H1 (cell line): Measurements from ENCODE around the gene ABHD6. TPM values are rescaled to one million over a fixed set of nuclear protein-coding genes. Genes with fewer than 3 reads are reported as not detected.

Experiments
- CTCF ChIA-PET: fragments of 300-600 bp; sonication (Branson Sonifier 250); formaldehyde crosslinking; loops from one replicate; lab custom pipeline; 2021; ENCODE audit not compliant: partially characterized antibody; lab: Charles Lee
- POLR2A ChIA-PET: fragments of 300-600 bp; sonication (Branson Sonifier 250); formaldehyde crosslinking; loops from one replicate; lab custom pipeline; 2021; ENCODE audit warnings: inconsistent platforms; ENCODE audit not compliant: partially characterized antibody; lab: Charles Lee
- DNase-seq, 2 experiments: peaks; one replicate each; pipeline versions ENCODE4 v3.0.0 to v3.0.0-alpha.2; 2010 to 2022; ENCODE audit warnings: low spot score in 2 of 2, low read depth in 1 of 2, mixed read lengths in 1 of 2
- FAIRE-seq: peaks from 2 replicates; lab custom pipeline; 2011; peaks lifted over from hg19 to GRCh38; lab: Jason Lieb, UNC
- H2AFZ ChIP-seq: 2 replicates; pipeline ENCODE4 v1.8.1; 2012; ENCODE audit warnings: low read length, inconsistent platforms
- H2AK5ac ChIP-seq: 2 replicates; pipeline ENCODE4 v1.6.1; 2013; ENCODE audit warnings: low read depth, low read length
- H2BK120ac ChIP-seq: replicated peaks from 2 replicates; pipeline ENCODE3; 2013; ENCODE audit warnings: low read depth, low read length, inconsistent platforms
- H2BK12ac ChIP-seq: 2 replicates; pipeline ENCODE4 v1.6.1; 2013; ENCODE audit warnings: low read depth, low read length
- H2BK15ac ChIP-seq: 2 replicates; pipeline ENCODE4 v1.6.1; 2013; ENCODE audit warnings: low read length
- H2BK20ac ChIP-seq: 2 replicates; pipeline ENCODE4 v1.6.1; 2013; ENCODE audit warnings: low read length
- H2BK5ac ChIP-seq: 2 replicates; pipeline ENCODE4 v1.6.1; 2013; ENCODE audit warnings: low read depth, low read length
- H3K14ac ChIP-seq: 2 replicates; pipeline ENCODE4 v1.6.1; 2013; ENCODE audit warnings: inconsistent platforms; ENCODE audit not compliant: insufficient read length
- H3K18ac ChIP-seq: 2 replicates; pipeline ENCODE4 v1.6.1; 2013; ENCODE audit warnings: low read length; ENCODE audit errors: extremely low read depth
- H3K23ac ChIP-seq: 2 replicates; pipeline ENCODE4 v1.6.1; 2013; ENCODE audit warnings: inconsistent platforms; ENCODE audit not compliant: insufficient read length
- H3K23me2 ChIP-seq: 2 replicates; pipeline ENCODE4 v1.6.1; 2013; ENCODE audit warnings: low read depth, low read length
- H3K27ac ChIP-seq: 2 replicates; pipeline ENCODE4 v1.6.1; 2011; ENCODE audit warnings: low read depth, low read length, inconsistent platforms
- H3K27me3 ChIP-seq, 4 experiments: replicated peaks in 1 of 4; 1 replicate in 1 of 4; 2 replicates in 3 of 4; pipeline versions ENCODE4 v1.6.1 to v1.8.1; 2011 to 2013; ENCODE audit warnings: low read length in 3 of 4, mild to moderate bottlenecking in 3 of 4, inconsistent platforms in 2 of 4, mixed read lengths in 2 of 4, moderate library complexity in 1 of 4; ENCODE audit not compliant: control insufficient read depth in 3 of 4, insufficient read depth in 3 of 4; ENCODE audit errors: extremely low read depth in 1 of 4
- H3K36me3 ChIP-seq, 4 experiments: 2 replicates each; pipeline versions ENCODE4 v1.6.1 to v1.8.1; 2011 to 2013; ENCODE audit warnings: mild to moderate bottlenecking in 4 of 4, low read length in 3 of 4, moderate library complexity in 2 of 4, control low read depth in 1 of 4, inconsistent platforms in 1 of 4; ENCODE audit not compliant: insufficient read depth in 4 of 4, control insufficient read depth in 2 of 4
- H3K4ac ChIP-seq: replicated peaks from 2 replicates; pipeline ENCODE3; 2013; ENCODE audit warnings: low read length, low read depth, mixed read lengths, inconsistent platforms; ENCODE audit not compliant: insufficient read length
- H3K4me1 ChIP-seq, 4 experiments: replicated peaks in 1 of 4; 1 replicate in 1 of 4; 2 replicates in 3 of 4; pipeline versions ENCODE4 v1.6.1 to v1.8.1; 2011 to 2013; ENCODE audit warnings: low read length in 3 of 4, inconsistent platforms in 2 of 4, mixed read lengths in 1 of 4; ENCODE audit not compliant: insufficient read depth in 4 of 4, control insufficient read depth in 3 of 4
- H3K4me2 ChIP-seq, 2 experiments: 2 replicates each; pipeline versions ENCODE4 v1.6.1 to v1.8.1; 2011 to 2013; ENCODE audit warnings: low read depth in 2 of 2, low read length in 2 of 2, control low read depth in 1 of 2, inconsistent platforms in 1 of 2, mild to moderate bottlenecking in 1 of 2; ENCODE audit not compliant: insufficient read depth in 1 of 2
- H3K4me3 ChIP-seq, 4 experiments: fragments of 200-600, 300-600 bp in 1 of 4; sonication (generic), shearing (Covaris generic), sonication (Bioruptor Twin) in 1 of 4; 2 replicates each; pipeline versions ENCODE4 v1.5.1 to v1.8.1; 2011 to 2016; ENCODE audit warnings: low read length in 4 of 4, low read depth in 3 of 4, control low read depth in 2 of 4, inconsistent platforms in 2 of 4, mild to moderate bottlenecking in 2 of 4, mixed read lengths in 1 of 4, moderate library complexity in 1 of 4; ENCODE audit not compliant: insufficient read depth in 2 of 4; ENCODE audit errors: extremely low read depth in 1 of 4
- H3K56ac ChIP-seq: replicated peaks from 2 replicates; pipeline ENCODE3; 2013; ENCODE audit warnings: low read depth, mild to moderate bottlenecking, mixed read lengths, low read length, inconsistent platforms; ENCODE audit not compliant: insufficient read length
- H3K79me1 ChIP-seq: 2 replicates; pipeline ENCODE4 v1.6.1; 2013; ENCODE audit warnings: low read depth, low read length, control low read depth
- H3K79me2 ChIP-seq, 2 experiments: 2 replicates each; pipeline versions ENCODE4 v1.6.1 to v1.8.1; 2012 to 2013; ENCODE audit warnings: low read length in 2 of 2, mild to moderate bottlenecking in 2 of 2, inconsistent platforms in 1 of 2; ENCODE audit not compliant: insufficient read depth in 2 of 2, control insufficient read depth in 1 of 2
- H3K9ac ChIP-seq, 4 experiments: replicated peaks in 1 of 4; 1 replicate in 1 of 4; 2 replicates in 3 of 4; pipeline versions ENCODE4 v1.6.1 to v1.8.1; 2011 to 2013; ENCODE audit warnings: low read depth in 3 of 4, low read length in 3 of 4, control low read depth in 2 of 4, mild to moderate bottlenecking in 2 of 4, moderate library complexity in 2 of 4, inconsistent platforms in 1 of 4; ENCODE audit errors: extremely low read depth in 1 of 4
- H3K9me3 ChIP-seq, 2 experiments: 2 replicates each; pipeline versions ENCODE4 v1.6.1 to v1.8.1; 2012 to 2013; ENCODE audit warnings: mild to moderate bottlenecking in 2 of 2, moderate library complexity in 2 of 2, control low read depth in 1 of 2, inconsistent platforms in 1 of 2, low read depth in 1 of 2, low read length in 1 of 2, mixed read lengths in 1 of 2; ENCODE audit not compliant: insufficient read depth in 2 of 2
- H4K20me1 ChIP-seq, 2 experiments: replicated peaks in 1 of 2; 2 replicates each; pipeline versions ENCODE3 to v1.8.1; 2011 to 2013; ENCODE audit warnings: inconsistent platforms in 2 of 2, low read length in 2 of 2, mild to moderate bottlenecking in 1 of 2; ENCODE audit not compliant: insufficient read depth in 2 of 2, control insufficient read depth in 1 of 2
- H4K5ac ChIP-seq: 2 replicates; pipeline ENCODE4 v1.6.1; 2013; ENCODE audit warnings: low read length, low read depth, mixed read lengths, inconsistent platforms; ENCODE audit not compliant: insufficient read length
- H4K8ac ChIP-seq: 2 replicates; pipeline ENCODE4 v1.8.0; 2013; ENCODE audit warnings: mild to moderate bottlenecking, moderate library complexity, low read length, inconsistent platforms; ENCODE audit not compliant: insufficient read depth; ENCODE audit errors: extremely low read depth
- H4K91ac ChIP-seq: replicated peaks from 2 replicates; pipeline ENCODE3; 2013; ENCODE audit warnings: low read length, mixed read lengths, inconsistent platforms; ENCODE audit not compliant: insufficient read length
- ATF3 ChIP-seq: IDR thresholded peaks from 2 replicates; pipeline ENCODE4 v1.6.1; 2011; ENCODE audit warnings: low read depth, mild to moderate bottlenecking, low read length; ENCODE audit not compliant: insufficient read depth
- WGBS, 2 experiments: shearing (Covaris generic) in 1 of 2; methylation state at CpG; one replicate each; pipeline versions ENCODE4 v1.1.6 to v1.1.7; 2013 to 2015; ENCODE audit warnings: low lambda C conversion rate in 2 of 2, mixed read lengths in 2 of 2, inconsistent platforms in 1 of 2, low coverage in 1 of 2, missing lambda C conversion rate in 1 of 2; ENCODE audit not compliant: insufficient replicate concordance in 2 of 2, insufficient coverage in 1 of 2, insufficient read length in 1 of 2; ENCODE audit errors: extremely low coverage in 1 of 2, missing lambda C conversion rate in 1 of 2; 5-methylcytosine and 5-hydroxymethylcytosine counted together
- polyA plus RNA-seq, 7 experiments: library from polyadenylated mRNA; depleted of rRNA in 3 of 7; stranded (reverse) in 5 of 7; unstranded in 2 of 7; fragments of >200 nt in 5 of 7; fragments of 200-250 nt in 2 of 7; gene quantifications; 1 replicate in 5 of 7; 2 replicates in 1 of 7; 4 replicates in 1 of 7; pipeline versions ENCODE4 v1.2.1 to v1.2.3, GENCODE V29; 2011 to 2013; ENCODE audit warnings: missing spikeins in 2 of 7, mixed read lengths in 2 of 7
- total RNA-seq: library from RNA; stranded (reverse); fragmentation: NEBNext Ultra II Directional; extraction: Animal tissue kit (Norgen Biotek cat#: 25700); gene quantifications from 2 replicates; pipeline ENCODE4 v1.2.1, GENCODE V29; 2021

The ABHD6 gene
- total and polyA plus RNA-seq, 2 of the 8 experiments (the other 6 are each of a cell fraction or from before 2014, with no cell fraction given) = 5.9 to 6.6 TPM

DNA sequence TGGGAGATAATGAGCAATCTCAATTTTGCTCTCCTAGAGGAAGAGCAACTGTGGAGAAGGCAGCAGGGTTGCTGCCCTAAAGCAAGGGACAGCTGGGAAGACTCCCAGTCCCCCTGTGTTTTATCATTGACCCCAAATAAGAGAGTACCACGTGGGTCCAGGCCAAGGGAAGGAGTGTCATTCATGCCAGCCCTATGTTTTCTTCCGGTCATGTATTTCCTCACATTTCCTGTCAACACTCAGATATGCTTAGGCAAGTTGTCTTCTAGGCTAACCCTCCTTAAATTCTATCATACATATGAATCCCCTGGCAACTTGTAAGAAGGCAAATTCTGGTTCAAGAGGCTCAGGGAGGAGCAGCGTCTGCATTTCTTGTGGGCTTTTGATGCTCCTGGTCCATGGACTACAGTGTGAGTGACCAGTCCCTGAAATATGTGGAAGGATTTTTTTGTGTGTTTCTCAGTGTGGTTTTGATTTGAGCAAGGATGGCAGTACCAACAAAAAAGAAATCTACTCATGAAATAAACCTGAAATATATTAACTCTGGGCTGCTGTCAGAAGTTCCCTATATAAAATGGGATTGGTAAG is 36.5 kb downstream of the ABHD6 start:
- POLR2A ChIA-PET = interaction anchor here (1.9 kb wide), 1 partner anchor 33 kb away, joined by 5 read pairs; the partner anchor contains the start of genes HTD2 and RPP14
- Histone ChIP-seq H3K27ac (no peak overlapping the region), H3K79me1 (no peaks in the 10 kb centered on the region), H3K14ac (no peak overlapping the region), H2BK20ac (no peak overlapping the region), H3K4me3 (no peak overlapping the region), H3K4me2 (no peak overlapping the region), H2BK15ac (no peak overlapping the region), H3K4ac (no peak overlapping the region), H3K18ac (no peak overlapping the region), H3K79me2 (no peaks in the 10 kb centered on the region), H2BK12ac (no peak overlapping the region), H4K5ac (no peak overlapping the region), H2BK5ac (no peak overlapping the region), H3K9me3 (no peaks in the 10 kb centered on the region), H3K23ac (no peak overlapping the region), H3K4me1 (no peaks in the 10 kb centered on the region), H4K8ac (no peak overlapping the region), H2BK120ac (no peak overlapping the region), H3K56ac (no peak overlapping the region), H2AFZ (no peak overlapping the region), H4K91ac (no peak overlapping the region), H3K27me3 (no peaks in the 10 kb centered on the region), H4K20me1 (no peaks in the 10 kb centered on the region), H2AK5ac (no peak overlapping the region), H3K36me3 (no peaks in the 10 kb centered on the region), H3K9ac (no peak overlapping the region), H3K23me2 (peaks cover 2% of the 10 kb centered on the region; the same call in 1 of the 2 replicates)
- no peak for TF ChIP-seq ATF3
- CTCF ChIA-PET = interaction anchor here (0.6 to 2.5 kb wide), 3 partner anchors 32 to 551 kb away, joined by 3 to 9 read pairs (median 6); partner anchors contain the start of genes HTD2 and RPP14
- WGBS, 2 experiments = 76% methylated on average over 3 of the region's 3 CpGs; no CpG with 5 or more reads in 1 of the 2 experiments
- FAIRE-seq = no peak
- DNase-seq = no peak
